ENCODE data around the gene DDX54.
"Not testable (repeated sequence)": the region's sequence is repeated elsewhere in the genome, so short reads cannot be mapped to it uniquely, and the experiment has no call there.

DDX54 gene

GRCh38 chr12:113220593-113221180 lies 35.4 kb upstream of the DDX54 start:
- no peak for DNase-seq

- DNase-seq = no peak
Measured at GRCh38 chr12:113216027-113216426, 30.7 kb upstream of the DDX54 start.

GRCh38 chr12:113214895-113215400 lies 29.7 kb upstream of the DDX54 start:
- no peak for DNase-seq

GRCh38 chr12:113211160-113211559 lies 25.9 kb upstream of the DDX54 start:
- no peak for DNase-seq

- DNase-seq = peak; percentile 21 to 30
Measured at GRCh38 chr12:113208041-113208934, 23.0 kb upstream of the DDX54 start.

GRCh38 chr12:113207613-113208040 lies 22.3 kb upstream of the DDX54 start:
- DNase-seq = no peak

- not testable (repeated sequence) for DNase-seq
Measured at GRCh38 chr12:113206802-113207201, 21.5 kb upstream of the DDX54 start.

GRCh38 chr12:113204804-113205203 lies 19.5 kb upstream of the DDX54 start:
- DNase-seq = no peak

- DNase-seq = no peak
Measured at GRCh38 chr12:113203852-113204760, 18.8 kb upstream of the DDX54 start.

- DNase-seq = no peak
Measured at GRCh38 chr12:113202300-113203075, 17.2 kb upstream of the DDX54 start.

GRCh38 chr12:113201187-113202177 lies 16.2 kb upstream of the DDX54 start:
- DNase-seq = no peak

- DNase-seq = no peak
Measured at GRCh38 chr12:113200021-113200797, 14.9 kb upstream of the DDX54 start.

- no peak for DNase-seq
Measured at GRCh38 chr12:113198296-113198695, 13.0 kb upstream of the DDX54 start.

GRCh38 chr12:113197518-113198077 lies 12.3 kb upstream of the DDX54 start:
- no peak for DNase-seq

GRCh38 chr12:113196990-113197389 lies 11.7 kb upstream of the DDX54 start:
- peak; percentile 40 to 59 for DNase-seq

GRCh38 chr12:113196582-113196981 lies 11.3 kb upstream of the DDX54 start:
- DNase-seq = no peak

GRCh38 chr12:113195598-113195997 lies 10.3 kb upstream of the DDX54 start:
- no peak for DNase-seq

GRCh38 chr12:113194971-113195391 lies 9.7 kb upstream of the DDX54 start:
- no peak for DNase-seq

- DNase-seq = no peak
Measured at GRCh38 chr12:113191227-113191626, 5.9 kb upstream of the DDX54 start.

GRCh38 chr12:113190761-113191160 lies 5.5 kb upstream of the DDX54 start:
- no peak for DNase-seq

Measured in activated CD4-positive, alpha-beta T cell treated with anti-CD3 and anti-CD28 coated beads for 4 hours (primary cell).